ENCODE measurements around the gene SSC4D. TPM values are rescaled to one million over a fixed set of nuclear protein-coding genes. Genes with fewer than 3 reads are reported as not detected.
A peak's percentile ranks its signal among the peaks of the same experiment; 100 is the strongest.
"Not testable (repeated sequence)": the region's sequence is repeated elsewhere in the genome, so short reads cannot be mapped to it uniquely, and the experiment has no call there.

The SSC4D gene
- total and polyA plus RNA-seq, 4 experiments from 2014 or later: 0.31 TPM; not detected in 3

DNA sequence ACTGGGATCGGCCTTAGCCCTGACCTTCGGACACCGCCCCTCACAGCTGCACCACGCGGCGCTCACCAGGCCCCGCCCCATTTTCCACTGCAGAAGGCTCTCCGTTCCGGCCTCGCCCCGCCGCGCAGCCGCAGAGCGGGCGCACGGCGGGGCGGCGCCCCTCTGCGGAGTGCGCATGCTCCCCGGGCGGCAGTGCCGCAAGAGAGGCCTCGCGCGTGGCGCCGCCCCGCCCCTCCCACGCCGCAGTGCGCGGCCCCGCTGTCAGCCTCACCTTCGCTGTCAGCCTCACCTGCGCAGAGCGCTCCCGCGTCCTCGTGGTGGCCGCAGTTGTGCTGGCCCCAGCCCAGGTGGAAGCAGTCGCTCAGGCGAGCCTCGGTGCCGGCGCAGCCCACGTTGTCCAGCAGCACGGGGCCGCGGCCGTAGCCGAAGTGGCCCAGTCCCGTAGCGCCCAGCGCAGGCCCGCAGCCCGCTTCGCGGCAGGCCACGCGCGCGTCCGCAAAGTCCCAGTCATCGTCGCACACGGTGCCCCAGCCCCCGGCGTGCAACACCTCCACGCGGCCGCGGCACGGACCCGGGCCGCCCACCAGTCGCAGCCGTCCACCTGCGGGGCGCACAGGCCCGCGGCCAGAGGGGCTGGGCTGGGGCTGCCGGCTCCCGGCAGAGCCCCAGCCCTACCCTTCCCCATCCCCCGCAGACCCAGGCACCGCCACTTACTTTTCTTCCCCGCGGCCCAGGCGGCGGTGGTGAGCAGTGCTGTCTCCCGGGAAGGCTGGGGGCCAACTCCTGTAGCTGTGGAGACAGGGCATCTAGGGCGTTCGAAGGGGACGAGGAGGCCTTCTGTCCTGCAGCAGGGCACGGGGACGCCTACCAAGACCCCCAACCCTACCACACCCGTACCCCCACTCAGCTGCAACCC is 16.1 kb downstream of the SSC4D start:
- intact Hi-C loops (cut with micrococcal nuclease): loop anchor here (1.0 to 2.0 kb wide), 2 partner anchors 34 to 75 kb away; no protein-coding TSS in a partner anchor
- Mint-ChIP-seq H3K4me3 (peak overlapping the region; percentile 85 to 93 (median 89)), H3K4me1 (peaks cover 10 to 31% (median 18%) of the 10 kb centered on the region in 4 donors), H3K27ac (peak overlapping the region; percentile 78 to 96 (median 93)), H3K27me3 (no peaks in the 10 kb centered on the region), H3K36me3 (no peaks in the 10 kb centered on the region), H3K9me3 (no peaks in the 10 kb centered on the region)
- peak overlapping the region; percentile 69 for H3K27ac ChIP-seq (ENCODE audit: low read depth, low read length)
- ChIA-PET CTCF (ENCODE audit: partially characterized antibody) (no interaction called here), POLR2A (ENCODE audit: partially characterized antibody) (interaction anchor here (0.6 to 2.8 kb wide), 6 partner anchors 12 to 75 kb away, joined by 3 to 26 read pairs (median 3); partner anchors contain the start of gene YWHAG)
- no peaks in the 10 kb centered on the region for H3K27me3 ChIP-seq (ENCODE audit: insufficient read depth, low read length)
- no peaks in the 10 kb centered on the region for H3K36me3 ChIP-seq (ENCODE audit: insufficient read depth, low read length)
- H3K4me1 ChIP-seq (ENCODE audit: insufficient read depth, low read length): peaks cover 28% of the 10 kb centered on the region
- no peaks in the 10 kb centered on the region for H3K9me3 ChIP-seq (ENCODE audit: control insufficient read depth in 1 of 2, low read length in 2 of 2)
- H3K4me3 ChIP-seq (ENCODE audit: low read length in 2 of 2): peak overlapping the region; percentile 21 to 89
- peak; percentile 87 to 91 (median 91) for DNase-seq

DNA sequence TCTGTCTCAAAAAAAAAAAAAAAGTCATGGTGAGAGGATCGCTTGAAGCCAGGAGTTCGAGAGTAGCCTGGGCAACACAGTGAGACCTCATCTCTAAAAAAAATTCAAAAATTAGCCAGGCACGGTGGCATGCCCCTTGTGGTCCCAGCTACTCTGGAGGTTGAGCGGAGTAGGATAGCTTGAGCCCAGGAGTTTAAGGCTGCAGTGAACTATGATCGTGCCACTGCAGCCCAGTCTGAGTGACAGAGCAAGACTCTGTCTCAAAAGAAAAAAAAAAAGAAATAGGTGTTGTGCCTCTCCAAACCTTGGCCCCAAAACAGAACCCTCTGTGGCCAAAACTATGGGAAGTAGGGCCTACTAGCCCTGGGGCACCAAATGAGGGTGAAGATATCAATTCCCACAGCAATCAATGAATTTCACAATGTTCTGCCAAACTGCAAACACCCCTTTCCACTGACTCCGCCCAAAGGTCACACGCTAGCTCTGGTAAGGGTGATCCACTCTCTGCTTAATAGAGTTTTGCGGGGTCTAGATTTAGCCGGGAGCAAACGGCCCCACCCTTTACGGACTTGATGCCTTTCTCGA is 16.9 kb downstream of the SSC4D start:
- Histone ChIP-seq H3K4me3 (ENCODE audit: low read length in 2 of 2) (peak overlapping the region in 1 of 2 donors; percentile 89), H3K4me1 (ENCODE audit: insufficient read depth, low read length) (peaks cover 23% of the 10 kb centered on the region), H3K9me3 (ENCODE audit: control insufficient read depth in 1 of 2, low read length in 2 of 2) (no peaks in the 10 kb centered on the region), H3K27ac (ENCODE audit: low read depth, low read length) (peak overlapping the region; percentile 69), H3K27me3 (ENCODE audit: insufficient read depth, low read length) (no peaks in the 10 kb centered on the region), H3K36me3 (ENCODE audit: insufficient read depth, low read length) (no peaks in the 10 kb centered on the region)
- no peak for DNase-seq
- Mint-ChIP-seq H3K9me3 (no peaks in the 10 kb centered on the region), H3K27me3 (no peaks in the 10 kb centered on the region), H3K4me1 (peaks cover 6 to 24% (median 14%) of the 10 kb centered on the region in 4 donors), H3K36me3 (no peaks in the 10 kb centered on the region), H3K27ac (peak overlapping the region; percentile 78 to 96 (median 93)), H3K4me3 (peak overlapping the region; percentile 85 to 93 (median 89))
- ChIA-PET POLR2A (ENCODE audit: partially characterized antibody) (interaction anchor here (0.6 to 2.8 kb wide), 6 partner anchors 11 to 75 kb away, joined by 3 to 26 read pairs (median 3); partner anchors contain the start of gene YWHAG), CTCF (ENCODE audit: partially characterized antibody) (no interaction called here)
- intact Hi-C loops (cut with micrococcal nuclease): loop anchor here (1.0 to 2.0 kb wide), 2 partner anchors 33 to 74 kb away; no protein-coding TSS in a partner anchor

DNA sequence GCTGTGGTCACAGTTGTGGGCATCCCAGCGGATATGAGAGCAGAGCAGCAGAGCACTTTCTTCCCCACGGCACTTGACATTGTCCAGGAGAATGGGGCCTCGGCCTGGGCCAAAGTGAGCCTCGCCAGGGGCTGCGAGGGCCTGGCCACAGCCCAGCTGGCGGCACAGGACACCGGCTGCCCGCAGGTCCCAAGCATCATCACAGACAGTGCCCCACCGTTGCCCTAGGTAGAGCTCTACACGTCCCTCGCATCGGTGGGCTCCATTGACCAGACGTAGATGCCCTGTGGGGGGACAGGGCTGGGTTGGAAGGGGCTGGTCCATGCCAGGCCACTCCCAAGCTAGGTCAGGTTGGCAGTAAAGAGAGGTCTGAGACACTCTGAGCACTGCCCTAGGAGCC is 19.4 kb downstream of the SSC4D start:
- peak overlapping the region in 2 of 8 donors; percentile 25 to 30 for H3K4me3 Mint-ChIP-seq
- no peaks in the 10 kb centered on the region for H3K36me3 Mint-ChIP-seq
- no peak overlapping the region for H3K4me3 ChIP-seq (ENCODE audit: low read length in 2 of 2)
- no peaks in the 10 kb centered on the region for H3K9me3 Mint-ChIP-seq
- no peaks in the 10 kb centered on the region for H3K36me3 ChIP-seq (ENCODE audit: insufficient read depth, low read length)
- ChIA-PET CTCF (ENCODE audit: partially characterized antibody) (no interaction called here), POLR2A (ENCODE audit: partially characterized antibody) (no interaction called here)
- no peak overlapping the region for H3K27ac ChIP-seq (ENCODE audit: low read depth, low read length)
- no peaks in the 10 kb centered on the region for H3K27me3 Mint-ChIP-seq
- peaks cover 10% of the 10 kb centered on the region for H3K4me1 ChIP-seq (ENCODE audit: insufficient read depth, low read length)
- no peak for DNase-seq
- peaks cover 6 to 19% (median 7%) of the 10 kb centered on the region in 4 donors for H3K4me1 Mint-ChIP-seq
- intact Hi-C loops (cut with micrococcal nuclease): no loop called here
- no peaks in the 10 kb centered on the region for H3K9me3 ChIP-seq (ENCODE audit: control insufficient read depth in 1 of 2, low read length in 2 of 2)
- no peaks in the 10 kb centered on the region for H3K27me3 ChIP-seq (ENCODE audit: insufficient read depth, low read length)
- H3K27ac Mint-ChIP-seq: peak overlapping the region in 1 of 7 donors; percentile 58

DNA sequence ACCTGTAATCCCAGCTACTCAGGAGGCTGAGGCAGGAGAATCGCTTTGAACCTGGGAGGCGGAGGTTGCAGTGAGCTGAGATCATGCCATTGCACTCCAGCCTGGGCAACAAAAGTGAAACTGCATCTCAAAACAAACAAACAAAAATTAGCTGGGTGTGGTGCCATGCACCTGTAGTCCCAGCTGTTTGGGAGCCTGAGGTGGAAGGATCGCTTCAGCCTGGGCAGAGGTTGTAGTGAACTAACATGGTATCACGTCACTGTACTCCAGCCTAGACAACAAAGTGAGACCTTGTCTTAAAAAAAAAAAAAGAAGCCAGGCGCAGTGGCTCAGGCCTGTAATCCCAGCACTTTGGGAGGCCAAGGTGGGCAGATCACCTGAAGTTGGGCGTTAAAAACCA is 21.7 kb downstream of the SSC4D start:
- intact Hi-C loops (cut with micrococcal nuclease); H3K36me3 ChIP-seq (ENCODE audit: insufficient read depth, low read length); H3K4me3 ChIP-seq (ENCODE audit: low read length in 2 of 2); H3K4me3 Mint-ChIP-seq; H3K4me1 ChIP-seq (ENCODE audit: insufficient read depth, low read length); DNase-seq; H3K27me3 Mint-ChIP-seq; H3K27ac ChIP-seq (ENCODE audit: low read depth, low read length); H3K27me3 ChIP-seq (ENCODE audit: insufficient read depth, low read length); H3K36me3 Mint-ChIP-seq; H3K9me3 Mint-ChIP-seq; H3K9me3 ChIP-seq (ENCODE audit: control insufficient read depth in 1 of 2, low read length in 2 of 2); H3K27ac Mint-ChIP-seq: not testable (repeated sequence)
- ChIA-PET CTCF (ENCODE audit: partially characterized antibody) (interaction anchor here (0.9 kb wide), 1 partner anchor 29 kb away, joined by 3 read pairs; the partner anchor contains the start of gene YWHAG), POLR2A (ENCODE audit: partially characterized antibody) (interaction anchor here (0.6 kb wide), 1 partner anchor 389 kb away, joined by 3 read pairs; no protein-coding TSS in a partner anchor)
- H3K4me1 Mint-ChIP-seq: peaks cover 2 to 10% (median 4%) of the 10 kb centered on the region in 4 donors

DNA sequence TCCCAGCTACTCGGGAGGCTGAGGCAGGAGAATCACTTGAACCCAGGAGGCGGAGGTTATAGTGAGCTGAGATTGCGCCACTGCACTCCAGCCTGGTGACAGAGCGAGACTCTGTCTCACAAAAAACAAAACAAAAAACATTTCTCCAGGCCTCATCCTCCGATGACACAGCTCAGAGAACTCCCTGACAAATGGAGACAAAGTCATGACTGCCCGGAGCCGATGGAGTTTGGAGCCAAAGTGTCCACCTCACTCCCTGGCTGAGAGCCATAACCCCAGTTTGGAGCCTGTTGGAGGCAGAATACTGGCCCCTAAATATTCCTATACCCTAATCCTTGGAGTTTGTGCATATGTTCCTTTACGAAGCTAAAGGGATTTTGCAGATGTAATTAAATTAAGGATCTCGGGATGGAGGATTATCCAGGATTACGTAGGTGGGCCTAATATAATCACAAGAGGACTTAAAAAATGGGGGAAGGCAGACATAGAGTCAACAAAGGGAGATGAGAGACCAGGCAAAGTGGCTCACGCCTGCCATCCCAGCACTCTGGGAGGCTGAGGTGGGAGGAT is 22.7 kb downstream of the SSC4D start:
- Histone ChIP-seq H3K36me3 (ENCODE audit: insufficient read depth, low read length) (no peaks in the 10 kb centered on the region), H3K4me1 (ENCODE audit: insufficient read depth, low read length) (no peaks in the 10 kb centered on the region), H3K27me3 (ENCODE audit: insufficient read depth, low read length) (no peaks in the 10 kb centered on the region), H3K9me3 (ENCODE audit: control insufficient read depth in 1 of 2, low read length in 2 of 2) (no peaks in the 10 kb centered on the region), H3K27ac (ENCODE audit: low read depth, low read length) (no peak overlapping the region), H3K4me3 (ENCODE audit: low read length in 2 of 2) (no peak overlapping the region)
- intact Hi-C loops (cut with micrococcal nuclease): no loop called here
- H3K27me3 Mint-ChIP-seq: no peaks in the 10 kb centered on the region
- POLR2A ChIA-PET (ENCODE audit: partially characterized antibody): interaction anchor here (0.7 kb wide), 1 partner anchor 8 kb away, joined by 3 read pairs; no protein-coding TSS in a partner anchor
- no peaks in the 10 kb centered on the region for H3K9me3 Mint-ChIP-seq
- CTCF ChIA-PET (ENCODE audit: partially characterized antibody): no interaction called here
- no peak overlapping the region for H3K4me3 Mint-ChIP-seq
- H3K36me3 Mint-ChIP-seq: no peaks in the 10 kb centered on the region
- H3K27ac Mint-ChIP-seq: no peak overlapping the region
- no peak for DNase-seq
- peaks cover 0 to under 1% (median 0%) of the 10 kb centered on the region in 4 donors for H3K4me1 Mint-ChIP-seq

DNA sequence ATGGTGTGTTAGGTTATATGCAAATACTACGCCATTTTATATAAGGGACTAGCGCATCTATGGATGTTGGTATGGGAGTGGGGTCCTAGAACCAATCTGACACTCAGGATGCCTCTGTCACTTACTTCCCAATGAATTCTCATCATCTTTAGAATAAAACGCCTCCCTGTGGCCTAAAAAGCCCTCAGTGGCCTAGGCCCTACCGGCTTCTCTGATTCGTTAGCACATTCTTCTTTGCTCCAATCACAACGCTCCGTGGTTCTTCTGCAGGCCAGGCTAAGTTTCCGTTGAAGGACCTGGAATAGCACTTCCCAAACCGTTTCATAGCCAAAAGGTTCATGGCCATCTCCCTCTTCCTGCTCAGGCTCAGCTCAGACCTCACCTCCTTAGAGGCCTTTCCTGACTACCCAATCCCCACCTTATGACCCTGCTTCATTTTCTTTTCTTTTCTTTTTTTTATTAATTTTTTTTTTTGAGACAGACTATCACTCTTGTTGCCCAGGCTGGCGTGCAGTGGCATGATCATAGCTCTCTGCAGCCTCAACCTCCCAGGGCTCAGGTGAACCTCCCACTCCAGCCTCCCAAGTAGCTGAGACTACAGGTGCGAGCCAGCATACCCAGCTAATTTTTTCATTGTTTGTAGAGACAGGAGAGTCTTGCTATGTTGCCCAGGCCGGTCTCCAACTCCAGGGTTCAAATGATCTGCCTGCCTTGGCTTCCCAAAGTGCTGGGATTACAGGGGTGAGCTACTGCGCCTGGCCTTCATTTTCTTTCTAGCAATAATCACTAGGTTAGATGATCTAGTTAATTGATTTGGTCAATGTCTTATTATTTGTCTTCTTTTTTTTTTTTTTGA is 26.2 kb downstream of the SSC4D start:
- ChIA-PET CTCF (ENCODE audit: partially characterized antibody) (interaction anchor here (0.7 to 0.8 kb wide), 2 partner anchors 11 to 21 kb away, joined by 3 to 5 read pairs; no protein-coding TSS in a partner anchor), POLR2A (ENCODE audit: partially characterized antibody) (no interaction called here)
- H3K9me3 ChIP-seq (ENCODE audit: control insufficient read depth in 1 of 2, low read length in 2 of 2): no peaks in the 10 kb centered on the region
- peaks cover 3 to 6% (median 4%) of the 10 kb centered on the region in 4 donors for H3K4me1 Mint-ChIP-seq
- intact Hi-C loops (cut with micrococcal nuclease): no loop called here
- H3K36me3 Mint-ChIP-seq: no peaks in the 10 kb centered on the region
- DNase-seq: no peak
- peak overlapping the region in 1 of 7 donors; percentile 43 for H3K27ac Mint-ChIP-seq
- peaks cover 6% of the 10 kb centered on the region for H3K4me1 ChIP-seq (ENCODE audit: insufficient read depth, low read length)
- H3K4me3 Mint-ChIP-seq: no peak overlapping the region
- H3K27me3 Mint-ChIP-seq: no peaks in the 10 kb centered on the region
- no peaks in the 10 kb centered on the region for H3K27me3 ChIP-seq (ENCODE audit: insufficient read depth, low read length)
- no peaks in the 10 kb centered on the region for H3K9me3 Mint-ChIP-seq
- H3K4me3 ChIP-seq (ENCODE audit: low read length in 2 of 2): no peak overlapping the region
- H3K27ac ChIP-seq (ENCODE audit: low read depth, low read length): no peak overlapping the region
- no peaks in the 10 kb centered on the region for H3K36me3 ChIP-seq (ENCODE audit: insufficient read depth, low read length)
